HepG2 (cell line): ENCODE data around the gene TRIM31. TPM values are rescaled to one million over a fixed set of nuclear protein-coding genes. Genes with fewer than 3 reads are reported as not detected.

ENCODE experiments used
- ATAC-seq: fragments of 200-7000 bp; cut with Tn5 transposase; 3 replicates; pipeline ENCODE4 v1.9.1; 2020; ENCODE audit warnings: mild to moderate bottlenecking, moderate library complexity
- BruUV-seq: library from RNA; stranded (reverse); fragments of 400-500 nt; replicated peaks from 2 replicates; lab custom pipeline; 2021; lab: Mats Ljungman, UMichigan
- CTCF ChIA-PET: fragments of 300-600 bp; formaldehyde crosslinking; extraction: SDS; loops from one replicate; lab custom pipeline; 2021; ENCODE audit warnings: low total read pairs, inconsistent platforms, low intra/inter-chr PET ratio; lab: Yijun Ruan, JAX
- POLR2A ChIA-PET: fragments of 350-600 bp; sonication (Branson Sonifier 250); formaldehyde crosslinking; loops from one replicate; lab custom pipeline; 2020; ENCODE audit warnings: antibody characterized with exemption, inconsistent platforms; lab: Yijun Ruan, JAX
- DNase-seq: peaks from one replicate; pipeline ENCODE4 v3.0.0-alpha.2; 2015; ENCODE audit warnings: low spot score
- FAIRE-seq: peaks from 3 replicates; lab custom pipeline; 2011; peaks lifted over from hg19 to GRCh38; lab: Jason Lieb, UNC
- H2AFZ ChIP-seq: one replicate; pipeline ENCODE4 v1.6.1; 2011; ENCODE audit warnings: low read length, inconsistent platforms
- H3K27ac ChIP-seq: fragments of 300-600 bp; 3 replicates; pipeline ENCODE4 v1.8.0; 2011; ENCODE audit warnings: mixed run types, mild to moderate bottlenecking, mixed read lengths, low read length, inconsistent platforms; ENCODE audit not compliant: insufficient read depth; ENCODE audit errors: extremely low read length
- H3K27me3 ChIP-seq, 2 experiments: fragments of 200-600 bp in 1 of 2; 2 replicates in 1 of 2; 3 replicates in 1 of 2; pipeline versions ENCODE4 v1.6.0 to v1.8.0; 2011; ENCODE audit warnings: low read length in 2 of 2, mild to moderate bottlenecking in 2 of 2, moderate library complexity in 2 of 2, inconsistent platforms in 1 of 2; ENCODE audit not compliant: insufficient read depth in 2 of 2, control insufficient read depth in 1 of 2
- H3K36me3 ChIP-seq, 2 experiments: fragments of 200-600 bp in 1 of 2; replicated peaks in 1 of 2; 2 replicates in 1 of 2; 3 replicates in 1 of 2; pipeline versions ENCODE4 v1.5.1 to v1.8.0; 2011; ENCODE audit warnings: low read length in 2 of 2, inconsistent platforms in 1 of 2; ENCODE audit not compliant: insufficient read depth in 2 of 2, control insufficient read depth in 1 of 2
- H3K4me1 ChIP-seq: 2 replicates; pipeline ENCODE4 v1.5.1; 2012; ENCODE audit warnings: low read length, inconsistent platforms; ENCODE audit not compliant: insufficient read depth
- H3K4me2 ChIP-seq: 2 replicates; pipeline ENCODE4 v1.6.0; 2011; ENCODE audit warnings: low read depth, low read length, inconsistent platforms
- H3K4me3 ChIP-seq, 3 experiments: fragments of 200-600 bp in 1 of 3; sonication (generic), shearing (Covaris generic) in 1 of 3; replicated peaks in 1 of 3; 2 replicates each; pipeline ENCODE4 v1.5.1; 2011 to 2016; ENCODE audit warnings: low read length in 3 of 3, inconsistent platforms in 2 of 3, low read depth in 2 of 3, mild to moderate bottlenecking in 2 of 3, control low read depth in 1 of 3, mixed read lengths in 1 of 3; ENCODE audit not compliant: insufficient read depth in 1 of 3
- H3K79me2 ChIP-seq: one replicate; pipeline ENCODE4 v1.6.1; 2011; ENCODE audit warnings: low read length, inconsistent platforms; ENCODE audit not compliant: insufficient read depth
- H3K9ac ChIP-seq: 2 replicates; pipeline ENCODE4 v1.6.0; 2011; ENCODE audit warnings: mild to moderate bottlenecking, low read depth, low read length, inconsistent platforms; ENCODE audit not compliant: insufficient read depth
- H3K9me3 ChIP-seq: 2 replicates; pipeline ENCODE4 v1.5.1; 2012; ENCODE audit warnings: mild to moderate bottlenecking, low read length
- H4K20me1 ChIP-seq: 2 replicates; pipeline ENCODE4 v1.6.0; 2011; ENCODE audit warnings: inconsistent platforms, mild to moderate bottlenecking, low read length, moderate library complexity; ENCODE audit not compliant: insufficient read depth
- AHDC1 ChIP-seq: sonication (generic); formaldehyde crosslinking; IDR thresholded peaks from 2 replicates; pipeline ENCODE4 v1.5.1; 2020; ENCODE audit warnings: mild to moderate bottlenecking, missing genetic modification reagents, borderline replicate concordance
- CBX1 ChIP-seq: IDR thresholded peaks from one replicate; pipeline ENCODE4 v1.6.1; 2016; ENCODE audit warnings: antibody characterized with exemption, low read depth
- HOXA5 ChIP-seq: sonication (generic); formaldehyde crosslinking; IDR thresholded peaks from 2 replicates; pipeline ENCODE4 v1.4.0; 2020; ENCODE audit warnings: missing genetic modification reagents
- MTA1 ChIP-seq: sonication (generic); formaldehyde crosslinking; IDR thresholded peaks from 2 replicates; pipeline ENCODE4 v1.4.0; 2020; ENCODE audit warnings: missing genetic modification reagents, mild to moderate bottlenecking, borderline replicate concordance
- MZF1 ChIP-seq: sonication (generic); formaldehyde crosslinking; IDR thresholded peaks from 2 replicates; pipeline ENCODE4 v1.8.1; 2023; ENCODE audit warnings: mild to moderate bottlenecking, missing genetic modification reagents, borderline replicate concordance
- NFKBIZ ChIP-seq: IDR thresholded peaks from 2 replicates; pipeline ENCODE4 v1.6.1; 2018; ENCODE audit warnings: missing genetic modification reagents, missing compliant biosample characterization
- SAFB2 ChIP-seq: sonication (generic); formaldehyde crosslinking; IDR thresholded peaks from 2 replicates; pipeline ENCODE4 v1.5.1; 2020; ENCODE audit warnings: missing genetic modification reagents, low read depth, mild to moderate bottlenecking, borderline replicate concordance
- STAT5B ChIP-seq: sonication (generic); formaldehyde crosslinking; IDR thresholded peaks from 2 replicates; pipeline ENCODE4 v1.4.0; 2020; ENCODE audit warnings: missing genetic modification reagents
- TCF7L2 ChIP-seq: IDR thresholded peaks from 2 replicates; pipeline ENCODE4 v1.6.1; 2011; ENCODE audit warnings: mild to moderate bottlenecking, low read depth, low read length, moderate library complexity
- ZFP90 ChIP-seq: sonication (generic); formaldehyde crosslinking; IDR thresholded peaks from 2 replicates; pipeline ENCODE4 v1.8.0; 2022; ENCODE audit warnings: missing genetic modification reagents, mild to moderate bottlenecking, inconsistent platforms, borderline replicate concordance
- ZNF281 ChIP-seq: sonication (generic); formaldehyde crosslinking; IDR thresholded peaks from 2 replicates; pipeline ENCODE4 v1.4.0; 2020; ENCODE audit warnings: missing genetic modification reagents, borderline replicate concordance
- ZNF33A ChIP-seq: sonication (generic); formaldehyde crosslinking; IDR thresholded peaks from 2 replicates; pipeline ENCODE4 v1.5.1; 2020; ENCODE audit warnings: missing genetic modification reagents, mild to moderate bottlenecking, moderate library complexity, borderline replicate concordance
- ZNF546 ChIP-seq: sonication (generic); formaldehyde crosslinking; conservative IDR thresholded peaks from 2 replicates; pipeline ENCODE4 v1.8.1; 2023; ENCODE audit warnings: mild to moderate bottlenecking, missing genetic modification reagents
- WGBS: methylation state at CpG from one replicate; pipeline ENCODE4 v1.1.6; 2017; ENCODE audit warnings: low lambda C conversion rate; 5-methylcytosine and 5-hydroxymethylcytosine counted together
- in situ Hi-C: cut with HindIII; loops from 2 replicates; pipeline ENCODE4 v1.10.0; 2017; ENCODE audit warnings: low pct_unique_long_range_greater_than_20kb; ENCODE audit not compliant: extremely low pct_ligation_motif_present
- intact Hi-C: fragments of 100-400 bp; cut with micrococcal nuclease; formaldehyde crosslinking; loops from one replicate; pipeline ENCODE4 v1.10.0; 2022; ENCODE audit not compliant: unreplicated experiment
- polyA plus RNA-seq, 8 experiments: library from polyadenylated mRNA; depleted of rRNA in 3 of 8; stranded (reverse) in 7 of 8; unstranded in 1 of 8; fragments of >200 nt; fragmentation: Illumina TruSeq in 4 of 8; extraction: Trizol in 4 of 8; gene quantifications; 2 replicates each; pipeline versions ENCODE4 v1.2.1 to v1.2.3, GENCODE V29; 2011 to 2016; ENCODE audit warnings: low read depth in 4 of 8, missing spikeins in 1 of 8, mixed read lengths in 1 of 8; ENCODE audit not compliant: insufficient read depth in 1 of 8
- total RNA-seq, 5 experiments: library from RNA; depleted of rRNA; stranded (reverse); fragments of >200 nt; fragmentation: Illumina TruSeq; extraction: Trizol; gene quantifications; 2 replicates each; pipeline ENCODE4 v1.2.3, GENCODE V29; 2016; ENCODE audit warnings: low read depth in 1 of 5

Gene TRIM31
- total and polyA plus RNA-seq, 2 of the 13 experiments (the other 11 are each of a cell fraction or from before 2014, with no cell fraction given) = 0.13 to 0.51 TPM

GRCh38 chr6:30061092-30061857 lies 51.6 kb downstream of the TRIM31 start, which contains the start of gene POLR1H (continued):
- TF ChIP-seq SAFB2 (CRISPR knock-in tag) (peak; percentile 85; the same call in 1 of the 2 replicates), ZNF33A (CRISPR knock-in tag) (no peak), STAT5B (no peak), NFKBIZ (peak; percentile 91), ZNF281 (CRISPR knock-in tag) (no peak; the same call in 1 of the 2 replicates), TCF7L2 (no peak)

- no peaks in the 10 kb centered on the region for H4K20me1 ChIP-seq
- H3K9ac ChIP-seq = peak overlapping the region; percentile 90
- peak overlapping the region; percentile 99 for H3K4me2 ChIP-seq
- peak; percentile 15 for ATAC-seq
- peak overlapping the region; percentile 89 to 99 (median 93) for H3K4me3 ChIP-seq
- peak overlapping the region; percentile 75 for H3K27ac ChIP-seq
- peaks cover 28% of the 10 kb centered on the region for H3K4me1 ChIP-seq
- no peak for DNase-seq
- intact Hi-C loops (loop anchor here (1.0 to 2.0 kb wide), 2 partner anchors 43 to 110 kb away; no protein-coding TSS in a partner anchor), in situ Hi-C loops (no loop called here)
- peaks cover 0 to 4% of the 10 kb centered on the region in 2 experiments; a peak in 1 of 5 replicates for H3K27me3 ChIP-seq
- H3K79me2 ChIP-seq = peaks cover 37% of the 10 kb centered on the region
- TSS peak; percentile 85 for BruUV-seq
- no peak for FAIRE-seq
- H3K36me3 ChIP-seq = peaks cover 1 to 9% of the 10 kb centered on the region in 2 experiments; a peak in 2 of 5 replicates
- H3K9me3 ChIP-seq = no peaks in the 10 kb centered on the region
- peak overlapping the region; percentile 92 for H2AFZ ChIP-seq
- ChIA-PET POLR2A (interaction anchor here (0.7 to 2.8 kb wide), 19 partner anchors 9 to 1919 kb away, joined by 3 to 35 read pairs (median 4); partner anchors contain the start of genes RNF39, TRIM15, TRIM26 and ZKSCAN8), CTCF (no interaction called here)
- under 1% methylated on average over 24 of the region's 24 CpGs for WGBS
- TF ChIP-seq MTA1 (no peak), AHDC1 (no peak; the same call in 1 of the 2 replicates), CBX1 (no peak), ZFP90 (CRISPR knock-in tag) (no peak), MZF1 (CRISPR knock-in tag) (0 out of 2 replicates have a peak, but pooled peaks have one; percentile 35), HOXA5 (CRISPR knock-in tag) (no peak), ZNF546 (CRISPR knock-in tag) (no peak)
These were observed 52.2 kb downstream of the TRIM31 start for GRCh38 chr6:30060606-30061091.
